HG02642 (cell line): Measurements from ENCODE around the gene METTL16.

Source experiments
- ATAC-seq: cut with Tn5 transposase; IDR thresholded peaks from one replicate; pipeline ENCODE4 v1.9.1; 2021; ENCODE audit warnings: mild to moderate bottlenecking; ENCODE audit not compliant: unreplicated experiment, poor library complexity

Gene METTL16

GRCh38 chr17:2397247-2398171, 114.2 kb downstream of the METTL16 start:
- ATAC-seq: no peak

- no peak for ATAC-seq
Observed at GRCh38 chr17:2396568-2397246, 115.0 kb downstream of the METTL16 start.

- ATAC-seq: no peak
Observed at GRCh38 chr17:2396192-2396567, 115.5 kb downstream of the METTL16 start.

GRCh38 chr17:2395258-2396181, 116.2 kb downstream of the METTL16 start:
- no peak for ATAC-seq

- no peak for ATAC-seq
Observed at GRCh38 chr17:2394775-2395201, 116.9 kb downstream of the METTL16 start.

GRCh38 chr17:2393954-2394749, 117.5 kb downstream of the METTL16 start:
- no peak for ATAC-seq

GRCh38 chr17:2393174-2393953, 118.3 kb downstream of the METTL16 start:
- ATAC-seq: peak; percentile 47

- ATAC-seq: peak; percentile 66
Observed at GRCh38 chr17:2392252-2393173, 119.2 kb downstream of the METTL16 start.

- no peak for ATAC-seq
Observed at GRCh38 chr17:2391597-2392251, 120.0 kb downstream of the METTL16 start.

GRCh38 chr17:2390199-2390836, 121.4 kb downstream of the METTL16 start:
- no peak for ATAC-seq

- no peak for ATAC-seq
Observed at GRCh38 chr17:2388683-2389055, 123.0 kb downstream of the METTL16 start.

- no peak for ATAC-seq
Observed at GRCh38 chr17:2388020-2388682, 123.5 kb downstream of the METTL16 start.

GRCh38 chr17:2387086-2388019, 124.3 kb downstream of the METTL16 start:
- no peak for ATAC-seq

GRCh38 chr17:2386400-2387085, 125.1 kb downstream of the METTL16 start:
- ATAC-seq: no peak
